ENCODE measurements around the gene DCAF7.

The DCAF7 gene

DNA sequence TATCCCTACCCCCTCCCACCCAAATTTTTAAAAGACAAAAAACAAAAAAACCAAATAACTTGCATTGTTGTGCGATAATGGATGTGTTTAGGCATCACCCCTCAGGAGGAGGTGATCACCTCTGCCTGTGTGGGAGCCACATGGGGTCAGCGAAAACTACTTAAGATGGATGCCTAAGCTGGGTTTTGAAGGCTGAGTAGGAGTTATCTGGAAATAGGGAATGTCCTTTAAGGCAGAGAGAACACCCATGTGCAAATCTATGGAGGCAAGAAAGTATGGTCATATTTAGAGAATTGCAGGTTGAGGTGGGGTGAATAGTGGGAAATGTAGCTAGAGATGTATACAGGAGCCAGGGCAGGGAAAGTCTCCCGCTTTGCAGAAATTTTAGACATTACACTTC lies 44.9 kb downstream of the DCAF7 start:
- no peak for DNase-seq

DNA sequence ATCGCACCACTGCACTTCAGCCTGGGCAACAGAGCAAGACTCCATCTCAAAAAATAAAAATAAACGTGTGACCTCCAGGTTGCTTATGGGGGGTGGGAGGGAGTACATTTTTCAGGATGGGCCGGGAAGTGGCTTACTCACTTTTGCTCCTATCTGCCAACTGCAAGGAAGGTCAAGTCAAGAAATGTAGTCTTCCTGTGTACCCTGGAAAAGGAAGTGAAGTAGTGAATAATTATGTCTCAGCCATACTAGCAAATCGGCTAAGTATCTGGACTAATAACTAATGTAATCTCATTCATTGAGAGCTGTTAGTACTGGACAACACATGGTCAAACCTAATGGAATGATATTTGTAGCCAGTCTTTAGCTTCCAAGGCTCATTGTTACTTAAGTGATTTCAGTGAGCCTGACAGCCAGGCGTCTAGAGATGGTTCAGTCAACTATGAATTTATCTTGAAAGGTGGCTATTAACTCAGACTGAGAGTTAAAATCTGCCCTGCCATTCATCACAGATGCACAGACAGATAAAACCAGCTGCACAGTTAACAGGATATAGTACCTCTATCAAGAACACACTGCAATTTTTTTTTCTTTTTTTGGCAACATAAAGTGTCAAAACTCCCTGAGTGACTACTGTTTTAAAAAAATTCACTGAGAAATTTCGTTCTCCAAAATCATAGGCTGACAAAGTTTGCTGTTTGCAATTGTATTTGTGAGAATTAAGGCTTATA lies 46.7 kb downstream of the DCAF7 start:
- DNase-seq: no peak

DNA sequence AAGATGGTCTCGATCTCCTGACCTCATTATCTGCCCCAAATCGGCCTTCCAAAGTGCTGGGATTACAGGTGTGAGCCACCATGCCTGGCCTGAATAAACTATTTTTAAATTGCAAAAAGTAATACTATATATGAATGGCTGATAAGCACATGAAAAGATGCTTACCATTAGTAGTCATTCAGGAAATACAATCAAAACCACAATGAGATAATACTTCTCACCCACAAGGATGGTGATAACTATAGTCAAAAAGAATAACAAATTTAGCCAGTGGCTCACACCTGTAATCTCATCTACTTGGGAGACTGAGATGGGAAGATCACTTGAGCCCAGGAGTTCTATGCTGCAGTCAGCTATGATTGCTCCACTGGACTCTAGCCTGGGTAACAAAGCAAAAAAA lies 48.0 kb downstream of the DCAF7 start:
- DNase-seq: peak; percentile 36

DNA sequence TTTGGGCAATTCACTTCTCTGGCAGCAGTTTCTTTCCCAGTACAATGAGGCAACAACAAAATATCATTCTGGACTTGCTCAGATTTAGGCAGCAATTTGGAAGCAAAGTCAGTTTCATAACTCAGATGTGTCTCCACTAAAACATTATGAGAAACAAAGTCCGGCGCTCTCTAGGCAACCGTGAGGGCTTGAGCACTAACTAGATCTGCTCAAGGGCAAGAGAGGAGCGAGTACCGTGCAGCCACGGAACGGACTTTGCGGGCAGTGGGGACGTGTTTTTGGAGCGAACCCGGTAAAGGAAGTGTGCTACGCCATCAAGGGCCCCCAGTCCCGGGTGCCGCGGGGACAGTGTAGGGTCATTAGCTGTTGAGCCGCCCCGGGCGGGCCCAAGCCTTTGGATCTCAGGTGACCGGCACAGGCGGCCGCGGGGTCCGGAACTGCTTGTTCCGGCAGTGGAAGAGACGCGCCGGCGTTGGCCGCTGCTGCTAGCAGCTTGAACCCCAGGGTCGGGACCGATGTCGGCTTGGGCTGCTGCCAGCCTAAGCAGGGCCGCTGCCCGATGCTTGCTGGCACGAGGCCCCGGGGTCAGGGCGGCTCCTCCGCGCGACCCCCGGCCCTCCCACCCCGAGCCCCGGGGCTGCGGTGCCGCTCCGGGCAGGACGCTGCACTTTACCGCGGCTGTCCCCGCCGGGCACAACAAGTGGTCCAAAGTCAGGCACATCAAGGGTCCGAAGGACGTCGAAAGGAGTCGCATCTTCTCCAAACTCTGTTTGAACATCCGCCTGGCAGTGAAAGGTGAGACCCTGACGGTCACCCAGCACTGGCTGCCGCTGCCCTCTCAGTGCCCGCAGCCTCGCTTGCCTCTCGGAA lies 50.5 kb downstream of the DCAF7 start, which contains the start of gene TACO1:
Gene TACO1 (plus strand): TSS at position 327 of the 870 bp plus-strand sequence. CDS start 189 bp downstream, at position 516.
- peak; percentile 56 for DNase-seq

DNA sequence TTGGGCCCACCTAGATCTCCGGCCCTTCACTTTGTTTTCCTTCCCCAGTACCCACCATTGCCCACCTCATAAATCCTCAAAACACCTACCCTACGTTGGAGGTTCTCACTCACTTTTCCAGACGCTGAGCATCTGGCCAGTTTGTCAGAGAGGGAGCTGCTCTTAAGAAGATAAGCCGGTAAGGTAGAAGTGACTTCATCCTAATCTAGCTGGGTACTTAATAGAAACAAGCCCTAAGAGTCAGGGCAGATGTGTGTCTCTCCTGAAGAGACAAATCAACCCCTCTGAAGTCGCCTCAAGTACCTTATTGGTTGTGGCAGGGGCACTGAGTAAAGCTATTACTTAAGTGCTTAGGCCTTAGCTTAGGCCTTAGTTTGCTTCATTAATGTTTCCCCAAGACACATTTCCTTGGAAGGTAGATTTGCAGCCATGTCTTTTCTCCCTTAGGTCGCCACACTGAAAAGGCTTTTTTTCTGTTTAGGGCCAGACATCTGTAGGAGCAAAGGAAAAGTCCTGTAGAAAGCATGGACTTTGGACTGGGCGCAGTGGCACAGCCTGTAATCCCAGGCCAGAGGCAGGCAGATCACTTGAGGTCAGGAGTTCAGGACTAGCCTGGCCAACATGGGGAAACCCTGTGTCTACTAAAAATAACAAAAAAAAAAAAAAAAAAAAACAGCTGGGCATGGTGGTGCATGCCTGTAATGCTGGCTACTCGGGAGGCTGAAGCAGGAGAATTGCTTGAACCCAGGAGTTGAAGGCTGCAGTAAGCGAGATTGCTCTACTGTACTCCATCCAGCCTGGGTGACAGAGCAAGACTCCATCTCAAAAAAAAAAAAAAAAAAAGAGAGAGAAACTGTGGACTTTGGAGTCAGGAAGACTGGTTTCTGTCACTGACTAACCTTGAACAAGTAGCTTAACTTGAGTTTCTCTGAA lies 51.4 kb downstream of the DCAF7 start:
- DNase-seq: no peak

DNA sequence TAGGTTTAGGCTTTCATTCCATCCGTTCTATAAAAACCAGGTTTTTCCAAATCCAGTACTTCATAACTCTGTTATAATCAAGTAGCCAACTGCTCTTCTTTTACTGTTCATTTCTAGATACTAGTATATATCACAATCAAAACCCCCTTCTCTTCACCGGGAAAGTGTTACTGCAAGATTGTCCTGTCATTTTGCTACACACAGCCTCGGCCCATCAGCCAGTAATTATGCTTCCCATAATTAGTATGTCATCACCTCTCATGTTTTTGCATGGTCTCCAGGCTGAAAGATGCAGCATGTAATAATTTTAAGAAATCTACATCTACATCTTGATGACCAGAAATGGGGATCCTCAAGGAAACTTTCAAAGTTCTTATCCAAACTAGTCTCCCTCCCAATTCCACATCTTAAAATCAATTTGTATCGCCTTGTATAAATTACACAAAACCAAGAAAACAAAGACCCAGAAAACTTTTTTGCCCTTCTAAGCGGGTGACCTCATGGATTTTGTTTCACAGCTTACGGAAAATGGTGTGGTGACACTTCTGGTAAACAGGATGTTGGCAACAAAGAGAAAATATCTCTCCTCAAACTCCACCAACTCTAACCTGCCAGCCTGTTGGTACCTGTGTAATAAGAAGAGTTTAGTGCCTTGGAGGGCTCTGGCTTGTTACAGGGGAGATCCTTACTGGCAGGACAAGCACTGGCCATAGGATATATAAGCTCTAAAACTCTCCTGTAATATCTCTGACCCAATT lies 59.7 kb downstream of the DCAF7 start:
- peak; percentile 35 for DNase-seq

DNA sequence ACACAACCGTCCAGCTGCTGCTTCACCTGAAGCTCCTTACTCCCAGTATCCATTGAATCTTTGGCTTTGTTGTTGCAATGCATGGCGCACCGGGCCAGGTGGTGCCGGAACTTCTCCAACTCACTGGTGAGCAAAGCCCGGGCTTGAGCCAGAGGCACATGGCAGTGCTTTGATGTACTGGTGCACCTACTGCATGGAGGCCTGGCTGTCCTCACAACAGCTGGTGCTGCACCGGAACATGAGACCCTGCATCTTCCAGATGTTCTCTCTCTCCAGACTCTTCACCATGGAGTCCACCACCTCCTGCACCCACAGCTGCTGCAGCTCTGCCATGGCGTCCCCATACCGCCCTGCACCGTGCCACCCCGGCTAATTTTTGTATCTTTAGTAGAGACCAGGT lies 60.6 kb downstream of the DCAF7 start:
- no peak for DNase-seq

DNA sequence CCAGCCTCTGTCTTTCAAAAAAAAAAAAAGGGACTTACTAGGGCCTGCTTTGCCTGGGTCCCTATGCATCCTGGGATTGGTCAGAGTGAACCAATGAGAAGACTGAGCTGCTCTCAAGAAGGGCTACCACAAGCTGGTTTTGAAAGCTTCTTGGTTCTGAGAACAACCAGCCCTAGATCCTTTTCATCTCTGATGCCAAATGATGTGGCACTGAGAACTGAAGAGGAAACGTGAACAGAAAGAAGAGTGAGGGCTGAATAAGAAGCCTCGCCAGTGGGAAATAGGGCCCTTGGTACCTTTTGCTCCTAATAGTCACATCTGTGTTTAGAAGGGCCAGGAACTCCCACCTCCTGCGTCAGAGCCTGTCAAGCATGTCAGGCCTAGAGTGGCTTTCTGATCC lies 61.1 kb downstream of the DCAF7 start:
- DNase-seq: peak; percentile 30

DNA sequence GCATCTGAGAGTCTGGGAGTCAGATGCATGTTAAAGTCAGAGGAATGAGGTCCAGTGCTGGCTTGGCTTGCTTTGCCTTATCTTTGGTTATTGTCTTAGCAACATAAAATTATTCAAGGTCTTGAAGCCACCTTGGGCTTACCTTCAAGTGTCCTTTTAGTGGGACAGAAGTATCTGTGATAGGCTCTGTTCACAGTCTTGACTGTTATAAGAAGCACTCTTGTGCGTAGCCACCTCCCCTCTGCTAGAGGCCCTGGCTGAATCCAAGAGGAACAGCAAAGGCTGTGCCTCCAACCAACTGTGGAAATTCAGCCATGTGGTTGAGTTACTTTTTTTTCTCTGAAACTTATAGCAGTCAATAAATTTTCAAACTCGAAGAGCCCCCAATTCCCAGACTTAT lies 63.4 kb downstream of the DCAF7 start:
- no peak for DNase-seq

DNA sequence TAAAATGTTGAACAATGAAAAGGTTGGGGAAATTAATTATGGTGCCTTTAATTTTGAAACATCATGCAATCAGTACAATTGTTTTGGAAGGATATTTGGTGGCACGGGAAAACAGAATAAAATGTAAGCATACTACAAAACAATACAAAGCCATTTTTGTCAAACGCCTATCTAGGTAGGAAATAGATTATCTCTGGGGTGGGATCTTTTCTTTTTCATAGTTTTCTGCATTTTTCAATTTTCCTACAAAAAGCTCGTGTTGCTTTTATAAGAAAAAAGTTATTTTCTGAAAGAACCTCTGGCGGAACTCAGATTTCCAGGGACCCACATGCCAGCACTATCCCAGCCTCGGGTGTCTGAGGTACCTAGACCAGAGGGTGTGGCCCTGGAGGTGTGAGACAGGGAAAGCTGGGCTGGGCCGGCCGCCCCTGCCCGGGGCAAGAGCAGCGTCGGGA lies 71.0 kb downstream of the DCAF7 start:
- no peak for DNase-seq

DNA sequence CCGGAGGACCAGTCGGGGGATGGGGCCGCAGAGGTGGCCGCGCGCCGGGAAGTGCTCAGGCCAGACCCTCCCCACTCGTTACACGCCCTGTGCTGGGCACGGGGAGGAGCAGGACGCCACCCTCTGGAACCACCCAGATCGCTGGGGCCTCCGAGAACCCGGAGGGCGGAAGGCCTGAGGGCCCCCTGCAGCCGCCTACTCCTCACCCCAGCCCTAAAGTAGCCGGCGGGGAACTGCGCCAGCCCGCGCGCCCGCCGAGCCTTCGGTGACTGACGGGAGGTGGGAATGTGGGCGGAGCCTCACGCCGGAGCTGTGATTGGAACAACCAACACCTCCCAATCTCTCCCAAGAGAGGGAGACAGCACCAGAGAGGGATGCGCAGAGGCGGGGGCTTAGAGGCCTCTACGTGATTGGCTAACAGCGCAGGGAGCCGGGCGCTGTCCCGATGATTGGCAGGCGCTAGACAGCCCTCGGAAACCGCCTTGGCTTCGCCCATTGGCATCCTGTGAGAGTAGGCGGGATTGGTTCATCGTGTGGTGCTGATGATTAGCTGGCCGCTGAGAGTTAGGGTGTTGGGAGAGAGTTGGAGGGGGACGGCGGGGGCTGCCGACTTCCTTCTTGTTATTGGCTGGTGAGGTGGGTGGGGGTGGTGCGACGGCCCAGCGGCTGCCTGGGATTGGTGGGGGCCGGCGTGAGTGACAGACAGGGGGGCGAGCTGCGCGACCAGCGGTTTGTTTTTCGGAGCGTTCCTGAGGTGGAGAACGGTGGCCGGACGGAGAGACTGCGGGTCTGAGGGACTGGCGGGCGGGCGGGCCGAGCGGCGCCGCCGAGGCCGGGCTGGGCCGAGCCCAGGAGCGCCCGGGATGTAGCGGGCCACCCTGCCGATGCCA lies 71.7 kb downstream of the DCAF7 start, which contains the start of gene MAP3K3:
Gene MAP3K3 (plus strand): TSS at position 734 of the 890 bp plus-strand sequence. CDS start 343 bp downstream, outside the sequence.
- DNase-seq: peak; percentile 99

DNA sequence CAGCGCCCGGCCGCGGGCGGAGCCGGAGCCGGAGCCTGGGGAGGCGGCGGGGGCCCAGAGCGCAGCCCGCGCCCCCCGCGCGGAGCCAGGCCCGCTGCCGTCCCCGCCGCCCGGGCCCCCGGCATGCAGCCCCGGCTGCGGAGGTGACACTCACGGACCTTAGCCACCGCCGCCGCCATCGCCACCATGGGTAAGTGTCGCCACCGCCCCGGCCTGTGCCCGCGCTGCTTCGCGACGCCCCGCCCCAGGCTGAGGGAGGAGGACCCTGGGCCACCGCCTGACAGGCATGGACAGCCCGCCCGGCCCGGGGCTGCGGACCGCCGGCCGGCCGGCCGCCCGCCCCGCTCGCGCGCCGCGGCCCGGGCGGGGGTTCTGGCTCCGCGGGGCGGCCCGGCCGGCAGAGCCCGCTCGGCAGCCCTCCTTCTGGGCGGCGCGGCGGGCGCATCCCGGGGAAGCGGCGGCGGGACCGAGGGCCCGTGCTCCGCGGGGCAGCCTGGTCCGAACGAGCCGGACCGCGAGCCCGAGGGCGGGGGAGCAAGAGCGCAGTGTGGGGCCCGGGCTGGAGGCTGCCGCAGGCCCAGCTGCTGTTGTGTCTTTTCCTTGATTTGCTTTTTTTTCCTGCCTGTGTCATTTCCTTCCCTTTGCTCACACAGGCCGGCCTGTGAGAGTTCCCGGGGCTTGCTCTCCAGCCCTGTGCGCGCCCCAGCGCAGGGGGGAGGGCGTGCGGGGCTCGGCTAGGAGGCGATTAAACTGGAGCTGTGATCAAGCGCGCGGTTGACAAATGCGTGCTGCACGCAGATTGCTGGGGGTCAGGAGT lies 72.5 kb downstream of the DCAF7 start:
- DNase-seq: peak; percentile 13

DNA sequence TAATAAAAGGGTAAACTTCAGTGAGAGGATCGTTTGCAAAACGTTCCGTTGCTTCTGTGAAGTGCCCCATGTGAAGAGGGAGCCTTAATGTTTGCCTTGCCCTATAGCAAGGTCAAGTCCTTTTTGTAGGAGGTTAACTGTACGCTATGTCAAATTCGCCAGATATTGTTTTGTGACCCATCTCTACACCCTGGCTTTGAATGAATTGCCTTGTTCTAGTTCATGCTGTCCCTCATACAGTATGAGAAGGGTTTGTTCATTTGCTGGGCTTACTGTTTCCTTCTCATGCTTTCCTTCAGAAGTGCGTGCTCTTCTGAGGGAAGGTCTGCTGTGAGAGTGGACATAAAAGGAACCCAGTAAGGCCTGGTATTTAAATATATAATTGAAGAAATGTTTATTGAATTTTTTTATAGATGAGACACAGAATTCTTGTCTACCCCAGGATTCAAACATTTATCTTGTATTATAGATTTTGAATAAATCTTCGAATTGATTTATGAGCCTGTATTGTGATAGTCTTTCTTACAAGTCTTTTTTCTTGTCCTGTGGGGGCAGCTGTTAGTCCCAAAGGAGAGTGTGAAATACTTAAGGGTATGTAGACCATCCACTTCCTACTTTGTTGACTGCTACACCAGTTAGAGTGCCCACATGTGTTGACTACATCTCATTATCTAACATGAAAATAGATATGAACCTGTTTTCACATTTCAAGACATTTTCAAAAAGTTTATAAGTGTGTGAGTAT lies 73.7 kb downstream of the DCAF7 start:
- no peak for DNase-seq

DNA sequence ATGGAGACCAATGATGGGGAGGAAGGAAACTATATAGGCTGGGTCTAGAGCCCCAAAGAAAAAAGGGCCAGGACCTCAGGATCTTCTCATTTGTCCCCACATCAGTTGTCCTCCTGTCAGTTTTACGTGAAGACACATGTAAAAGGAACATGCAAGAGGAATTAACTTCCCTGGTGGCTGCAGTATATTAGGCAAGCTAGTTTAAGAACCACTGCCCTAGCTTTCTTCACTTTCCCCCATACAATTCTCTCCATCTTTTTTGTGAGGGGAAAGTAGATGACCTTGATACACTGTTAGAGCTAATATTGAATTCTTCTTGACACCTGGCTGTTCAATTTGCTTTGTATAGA lies 74.2 kb downstream of the DCAF7 start:
- DNase-seq: no peak

DNA sequence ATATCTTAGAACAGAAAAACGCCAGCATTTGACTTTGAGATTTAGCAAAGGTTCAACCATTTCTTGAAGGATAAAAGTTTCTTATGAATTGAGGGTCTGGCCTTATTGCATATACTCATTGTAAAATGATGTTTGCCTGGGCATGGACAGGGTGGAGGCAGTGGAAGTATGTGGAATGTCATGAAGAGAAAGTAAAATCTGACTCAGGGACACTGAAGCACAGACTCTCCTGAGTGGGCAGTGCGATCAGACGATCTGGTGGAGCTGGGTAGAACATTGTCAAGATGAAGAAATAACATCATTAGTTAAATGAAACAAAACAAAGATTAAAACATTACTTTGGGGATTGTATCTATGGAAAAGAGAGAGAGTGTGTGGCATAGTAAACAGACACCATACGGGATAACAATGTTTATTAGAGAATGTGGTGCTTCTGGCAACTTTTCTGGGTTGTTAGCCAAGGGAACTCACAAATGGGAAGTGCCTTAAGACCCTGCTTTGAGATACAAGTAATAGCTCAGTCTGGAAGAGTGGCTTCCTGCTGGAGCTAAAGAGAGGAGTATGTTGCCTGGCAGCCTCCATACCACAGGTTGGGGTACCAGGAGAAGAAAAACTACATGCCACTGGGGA lies 76.4 kb downstream of the DCAF7 start:
- DNase-seq: no peak

DNA sequence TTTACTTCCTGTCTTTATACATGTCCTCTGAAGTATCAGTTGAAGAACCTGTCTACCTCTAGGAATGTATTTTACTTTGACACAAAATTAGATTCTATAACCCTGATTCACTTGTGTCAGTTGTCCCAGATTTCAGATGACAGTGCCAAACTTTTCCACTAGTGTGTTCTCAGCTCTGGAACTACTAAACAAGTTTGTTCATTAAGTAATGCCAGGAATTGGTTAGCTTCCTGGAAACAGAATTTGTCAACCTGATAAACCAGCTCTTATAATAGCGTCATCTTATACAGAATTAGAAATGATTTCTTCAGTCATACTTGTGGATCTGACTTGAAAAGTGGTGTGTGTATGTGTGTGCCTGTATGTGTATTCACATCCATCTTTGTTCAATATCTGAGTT lies 79.3 kb downstream of the DCAF7 start:
- no peak for DNase-seq

DNA sequence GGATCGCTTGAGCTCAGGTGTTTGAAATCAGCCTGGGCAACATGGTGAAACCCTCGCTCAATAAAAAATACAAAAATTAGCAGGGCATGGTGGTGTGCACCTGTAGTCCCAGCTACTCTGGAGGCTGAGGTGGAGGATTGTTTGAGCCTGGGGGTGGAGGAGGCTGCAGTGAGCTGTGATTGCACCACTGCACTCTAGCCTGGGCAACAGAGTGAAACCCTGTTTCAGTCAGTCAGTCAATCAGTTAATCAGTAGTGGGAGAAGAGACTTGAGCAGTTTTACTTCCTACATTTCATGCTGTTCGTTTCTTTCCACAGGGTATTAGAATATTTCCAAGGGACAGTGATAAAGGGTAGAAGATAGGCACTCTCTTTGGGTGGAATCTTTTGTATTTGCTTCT lies 80.8 kb downstream of the DCAF7 start:
- DNase-seq: no peak

DNA sequence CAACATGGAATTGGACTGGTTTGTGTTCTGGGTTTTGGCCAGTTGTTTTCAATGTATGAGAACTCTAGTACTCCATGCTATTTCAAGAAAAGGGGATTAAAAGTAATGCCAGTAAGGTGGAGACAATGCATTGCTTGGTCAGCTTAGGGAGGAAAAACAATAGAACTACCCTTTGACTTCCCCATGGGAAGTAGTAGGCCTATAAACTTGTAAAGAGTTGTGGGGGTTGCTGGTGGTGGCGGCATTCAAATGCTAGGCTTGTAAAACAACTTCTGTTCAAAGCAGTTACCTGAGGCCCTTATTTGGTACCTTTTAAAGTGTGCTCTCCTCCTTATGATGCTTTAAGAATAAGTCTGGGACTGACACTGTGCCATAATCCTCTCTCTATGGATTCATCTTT lies 81.3 kb downstream of the DCAF7 start:
- no peak for DNase-seq

DNA sequence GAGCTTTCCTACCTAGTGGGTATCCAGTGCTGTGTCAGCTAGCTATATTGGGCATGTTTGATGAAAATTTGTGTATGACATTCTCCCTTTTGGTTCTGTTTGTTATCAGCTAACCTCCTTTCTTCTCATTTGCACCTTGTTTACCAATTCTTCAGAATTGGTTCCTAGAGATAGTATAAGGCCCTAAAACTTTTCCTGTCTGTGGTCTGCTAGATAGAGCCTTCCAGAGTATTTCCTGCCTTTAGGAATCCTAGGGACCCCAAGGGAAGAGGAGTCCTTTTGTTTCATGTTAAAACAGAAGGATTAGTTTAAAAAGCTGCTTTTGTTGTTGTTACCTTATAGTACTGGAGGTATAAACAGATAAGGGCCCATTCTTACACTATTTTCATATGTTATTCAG lies 83.5 kb downstream of the DCAF7 start:
- no peak for DNase-seq

Data from central memory CD4-positive, alpha-beta T cell (primary cell).